Adrenal gland (tissue), 12 donors: ENCODE results near the gene SLC43A1. TPM values are rescaled to one million over a fixed set of nuclear protein-coding genes. Genes with fewer than 3 reads are reported as not detected.
A peak's percentile ranks its signal among the peaks of the same experiment; 100 is the strongest.

ENCODE experiments used
- DNase-seq, 7 donors: peaks; one replicate each; pipeline ENCODE4 v3.0.0-alpha.2; 2019 to 2020
- H3K27ac ChIP-seq, 5 donors: fragments of 200-600 bp; sonication (generic) in 4 of 5; 1 replicate in 3 of 5; 2 replicates in 2 of 5; pipeline versions ENCODE4 v1.5.1 to v1.8.0; 2016 to 2020; ENCODE audit warnings: mild to moderate bottlenecking in 1 of 5
- H3K27me3 ChIP-seq: fragments of 200-600 bp; 2 replicates; pipeline ENCODE4 v1.8.0; 2021
- H3K36me3 ChIP-seq, 2 donors: fragments of 200-600 bp; replicated peaks in 1 of 2; 1 replicate in 1 of 2; 2 replicates in 1 of 2; pipeline versions ENCODE4 v1.5.1 to v1.8.0; 2018 to 2022
- H3K4me1 ChIP-seq, 2 donors: fragments of 200-600 bp; replicated peaks in 1 of 2; 1 replicate in 1 of 2; 2 replicates in 1 of 2; pipeline versions ENCODE4 v1.5.1 to v1.8.0; 2018 to 2021
- H3K4me3 ChIP-seq, 4 donors: fragments of 200-600 bp; sonication (generic) in 3 of 4; one replicate each; pipeline ENCODE4 v1.5.1; 2016 to 2018
- H3K9me3 ChIP-seq, 3 donors: fragments of 200-600 bp; sonication (generic) in 1 of 3; replicated peaks in 1 of 3; 1 replicate in 2 of 3; 2 replicates in 1 of 3; pipeline versions ENCODE4 v1.5.1 to v1.8.0; 2016 to 2021
- CTCF ChIP-seq, 6 experiments: fragments of 450-650 bp in 4 of 6; fragments of 200-600 bp in 2 of 6; sonication (generic) in 1 of 6; IDR thresholded peaks; 1 replicate in 5 of 6; 2 replicates in 1 of 6; pipeline versions ENCODE4 v1.5.1 to v1.8.0; 2016 to 2021; ENCODE audit warnings: antibody characterized with exemption in 6 of 6, mild to moderate bottlenecking in 2 of 6, moderate library complexity in 1 of 6
- POLR2A ChIP-seq, 2 donors: fragments of 450-650 bp; IDR thresholded peaks; one replicate each; pipeline ENCODE4 v1.6.1; 2017; ENCODE audit warnings: antibody characterized with exemption in 2 of 2, mild to moderate bottlenecking in 2 of 2, moderate library complexity in 1 of 2
- WGBS, 4 donors: extraction: QIAGEN DNeasy Blood & Tissue Kit in 2 of 4; methylation state at CpG; one replicate each; pipeline versions ENCODE4 v1.1.5 to v1.1.7; 2013 to 2017; 5-methylcytosine and 5-hydroxymethylcytosine counted together
- intact Hi-C, 2 donors: fragments of 100-400 bp; cut with DNase I; formaldehyde crosslinking; loops; one replicate each; pipeline versions ENCODE4 v1.14.1 to v1.15.0; 2022 to 2023
- polyA plus RNA-seq, 3 donors: library from polyadenylated mRNA; stranded (reverse); fragments of 200-250 nt in 2 of 3; fragments of 350-450 nt in 1 of 3; fragmentation: Illumina TruSeq in 1 of 3; extraction: RNeasy Lipid Tissue Mini Kit (QIAGEN cat#74804) in 1 of 3; gene quantifications; one replicate each; pipeline ENCODE4 v1.2.3, GENCODE V29; 2013 to 2014
- total RNA-seq, 9 donors: library from RNA; depleted of rRNA in 4 of 9; stranded (reverse); fragments of >200 nt in 4 of 9; fragments of 120-200 nt in 1 of 9; fragmentation: NEBNext Ultra II Directional in 1 of 9; extraction: Animal tissue kit (Norgen Biotek cat#: 25700) in 1 of 9; gene quantifications; one replicate each; pipeline versions ENCODE4 v1.1.0 to v1.2.4, GENCODE V29; 2013 to 2023
- donor health status: healthy with polysubstance abuse.
- donor health status: Bipolar disorder and iron deficiency.
- donor health status: DM: yes; HTN: yes; CAD: no.
- donor health status: DM: no; HTN: no; CAD: no.
- donor health status: DM: no; HTN: no; CAD: no.
- donor health status: DM: yes; HTN: yes; CAD: no.

SLC43A1 gene
- total and polyA plus RNA-seq, 12 donors, result 3.8 to 32.3 (median 22.9) TPM

GRCh38 chr11:57497303-57498247 lies 17.9 kb downstream of the SLC43A1 start:
- no peak overlapping the region for H3K27ac ChIP-seq
- H3K27me3 ChIP-seq, result no peaks in the 10 kb centered on the region
- H3K4me1 ChIP-seq, result peaks cover 22 to 26% of the 10 kb centered on the region in 2 donors
- 93 to 96% (median 94%) methylated on average over 15 of the region's 15 CpGs for WGBS, 4 donors
- H3K4me3 ChIP-seq, result no peak overlapping the region
- H3K36me3 ChIP-seq, result no peaks in the 10 kb centered on the region
- intact Hi-C loops, result no loop called here
- no peaks in the 10 kb centered on the region for H3K9me3 ChIP-seq
- no peak for TF ChIP-seq POLR2A (IDR thresholded peaks at IDR 0.05)
- TF ChIP-seq CTCF (IDR thresholded peaks at IDR 0.05), result no peak
- DNase-seq, result no peak

GRCh38 chr11:57496109-57496820 lies 19.2 kb downstream of the SLC43A1 start:
- TF ChIP-seq POLR2A (IDR thresholded peaks at IDR 0.05) (no peak), CTCF (IDR thresholded peaks at IDR 0.05) (no peak)
- no peaks in the 10 kb centered on the region for H3K9me3 ChIP-seq
- H3K4me1 ChIP-seq, result peaks cover 13 to 19% of the 10 kb centered on the region in 2 donors
- intact Hi-C loops, result no loop called here
- H3K36me3 ChIP-seq, result no peaks in the 10 kb centered on the region
- no peak overlapping the region for H3K27ac ChIP-seq
- no peak for DNase-seq
- no peaks in the 10 kb centered on the region for H3K27me3 ChIP-seq
- no peak overlapping the region for H3K4me3 ChIP-seq
- WGBS, 4 donors, result 85 to 87% (median 86%) methylated on average over 9 of the region's 9 CpGs

- intact Hi-C loops, result loop anchor here (2.0 to 5.0 kb wide), 2 partner anchors 33 kb away; no protein-coding TSS in a partner anchor
- Histone ChIP-seq H3K36me3 (no peaks in the 10 kb centered on the region), H3K27ac (no peak overlapping the region), H3K4me3 (no peak overlapping the region), H3K27me3 (no peaks in the 10 kb centered on the region), H3K9me3 (no peaks in the 10 kb centered on the region), H3K4me1 (peaks cover under 1 to 3% of the 10 kb centered on the region in 2 donors)
- DNase-seq, result peak in 6 of 7 donors; percentile 50 to 71 (median 60)
- WGBS, 4 donors, result 68 to 80% (median 73%) methylated on average over 5 to 15 of the region's 15 CpGs
- peak; percentile 72 to 89 (median 82) for TF ChIP-seq CTCF (IDR thresholded peaks at IDR 0.05)
- no peak for TF ChIP-seq POLR2A (IDR thresholded peaks at IDR 0.05)
These were observed 21.7 kb downstream of the SLC43A1 start for GRCh38 chr11:57493507-57494503.
